T-cell (primary cell): ENCODE data around the gene GLIS1. TPM values are rescaled to one million over a fixed set of nuclear protein-coding genes. Genes with fewer than 3 reads are reported as not detected.

Experiments
- ATAC-seq, 4 experiments: fragments of 200-7000 bp in 3 of 4; fragments of 150-1000 bp in 1 of 4; cut with Tn5 transposase; replicated peaks in 1 of 4; 1 replicate in 3 of 4; 2 replicates in 1 of 4; pipeline ENCODE4 v1.10.0; 2021; ENCODE audit warnings: moderate library complexity in 3 of 4, mild to moderate bottlenecking in 2 of 4, moderate number of reproducible peaks in 1 of 4
- CTCF ChIA-PET, 2 donors: fragments of 300-600 bp; sonication (Branson Sonifier 250); formaldehyde crosslinking; loops; one replicate each; lab custom pipeline; 2022; ENCODE audit warnings: antibody characterized with exemption in 2 of 2; lab: Charles Lee
- POLR2A ChIA-PET, 2 donors: fragments of 300-600 bp; sonication (Branson Sonifier 250); formaldehyde crosslinking; loops; one replicate each; lab custom pipeline; 2022; ENCODE audit warnings: antibody characterized with exemption in 2 of 2; lab: Charles Lee
- DNase-seq, 35 experiments: peaks; one replicate each; pipeline versions ENCODE4 v3.0.0 to v3.0.0-alpha.2; 2013 to 2023
- H3K27ac ChIP-seq: one replicate; pipeline ENCODE4 v1.5.1; 2013; ENCODE audit warnings: low read length
- H3K27me3 ChIP-seq, 2 experiments: replicated peaks in 1 of 2; 1 replicate in 1 of 2; 2 replicates in 1 of 2; pipeline versions ENCODE4 v1.6.1 to v1.7.0; 2013; ENCODE audit warnings: low read length in 1 of 2, mixed read lengths in 1 of 2; ENCODE audit not compliant: control insufficient read depth in 2 of 2, insufficient read depth in 2 of 2; ENCODE audit errors: extremely low read depth in 1 of 2
- H3K36me3 ChIP-seq, 2 donors: 1 replicate in 1 of 2; 2 replicates in 1 of 2; pipeline versions ENCODE4 v1.6.1 to v1.7.0; 2013; ENCODE audit warnings: low read length in 1 of 2; ENCODE audit not compliant: control insufficient read depth in 2 of 2, insufficient read depth in 1 of 2; ENCODE audit errors: extremely low read depth in 1 of 2
- H3K4me1 ChIP-seq, 2 experiments: 1 replicate in 1 of 2; 2 replicates in 1 of 2; pipeline versions ENCODE4 v1.6.1 to v1.7.0; 2013; ENCODE audit warnings: low read length in 2 of 2, mixed read lengths in 1 of 2; ENCODE audit not compliant: insufficient read depth in 2 of 2, control insufficient read depth in 1 of 2; ENCODE audit errors: extremely low read depth in 1 of 2
- H3K4me3 ChIP-seq, 2 donors: 1 replicate in 1 of 2; 2 replicates in 1 of 2; pipeline versions ENCODE4 v1.5.1 to v1.7.0; 2013; ENCODE audit warnings: mild to moderate bottlenecking in 2 of 2, low read length in 1 of 2, moderate library complexity in 1 of 2; ENCODE audit not compliant: control insufficient read depth in 1 of 2; ENCODE audit errors: extremely low read depth in 1 of 2
- H3K9me3 ChIP-seq: 2 replicates; pipeline ENCODE4 v1.7.0; 2013
- H3K27ac Mint-ChIP-seq, 2 donors: one replicate each; pipeline ENCODE4 v1.8.0; 2020 to 2021; ENCODE audit warnings: mild to moderate bottlenecking in 2 of 2, mixed read lengths in 2 of 2
- H3K27me3 Mint-ChIP-seq, 2 donors: one replicate each; pipeline ENCODE4 v1.8.0; 2021 to 2022; ENCODE audit warnings: mixed read lengths in 2 of 2
- H3K36me3 Mint-ChIP-seq: one replicate; pipeline ENCODE4 v1.8.0; 2021; ENCODE audit warnings: mixed read lengths
- H3K4me1 Mint-ChIP-seq, 3 donors: one replicate each; pipeline ENCODE4 v1.8.0; 2020 to 2022; ENCODE audit warnings: mixed read lengths in 3 of 3, mild to moderate bottlenecking in 1 of 3
- H3K4me3 Mint-ChIP-seq, 3 donors: one replicate each; pipeline ENCODE4 v1.8.0; 2020 to 2022; ENCODE audit warnings: mild to moderate bottlenecking in 3 of 3, mixed read lengths in 3 of 3, moderate library complexity in 3 of 3
- H3K9me3 Mint-ChIP-seq, 3 donors: one replicate each; pipeline ENCODE4 v1.8.0; 2020 to 2022; ENCODE audit warnings: mixed read lengths in 3 of 3
- WGBS: methylation state at CpG from one replicate; pipeline ENCODE4 v1.1.5; 2013; ENCODE audit warnings: missing lambda C conversion rate; ENCODE audit not compliant: insufficient coverage; 5-methylcytosine and 5-hydroxymethylcytosine counted together
- total RNA-seq, 35 experiments: library from RNA in 6 of 35; stranded (reverse) in 6 of 35; fragments of 120-200 nt in 1 of 35; gene quantifications; one replicate each; pipeline versions ENCODE4 v1.2.1 to v1.2.4 and lab custom pipeline; 2013 to 2026

The GLIS1 gene
- total RNA-seq, 5 donors from 2014 or later (not counting 1 experiment from before 2014, with no cell fraction given): not detected

GRCh38 chr1:53654216-53655210, 84.5 kb downstream of the GLIS1 start:
- DNase-seq (no peak), ATAC-seq (no peak)
- Histone ChIP-seq H3K4me3 (no peak overlapping the region), H3K36me3 (no peaks in the 10 kb centered on the region), H3K27ac (no peak overlapping the region), H3K9me3 (no peaks in the 10 kb centered on the region), H3K27me3 (peaks cover 0 to 33% of the 10 kb centered on the region in 2 experiments), H3K4me1 (no peaks in the 10 kb centered on the region)
- H3K4me1 Mint-ChIP-seq: no peaks in the 10 kb centered on the region
- ChIA-PET POLR2A (no interaction called here), CTCF (no interaction called here)
- no peak overlapping the region for H3K4me3 Mint-ChIP-seq
- peaks cover 15 to 22% of the 10 kb centered on the region in 2 donors for H3K27me3 Mint-ChIP-seq
- peak overlapping the region in 1 of 2 donors; percentile 19 for H3K27ac Mint-ChIP-seq
- WGBS: 78% methylated on average over 16 of the region's 27 CpGs
- no peaks in the 10 kb centered on the region for H3K9me3 Mint-ChIP-seq
- H3K36me3 Mint-ChIP-seq: no peaks in the 10 kb centered on the region

GRCh38 chr1:53653631-53654030, 85.3 kb downstream of the GLIS1 start:
- Mint-ChIP-seq H3K27ac (no peak overlapping the region), H3K4me1 (no peaks in the 10 kb centered on the region), H3K36me3 (no peaks in the 10 kb centered on the region), H3K9me3 (no peaks in the 10 kb centered on the region), H3K4me3 (no peak overlapping the region), H3K27me3 (peaks cover 15 to 22% of the 10 kb centered on the region in 2 donors)
- ATAC-seq (no peak), DNase-seq (no peak)
- WGBS: 100% methylated on average over 1 of the region's 5 CpGs
- no peaks in the 10 kb centered on the region for H3K36me3 ChIP-seq
- peaks cover 0 to 29% of the 10 kb centered on the region in 2 experiments for H3K27me3 ChIP-seq
- no peaks in the 10 kb centered on the region for H3K9me3 ChIP-seq
- no peak overlapping the region for H3K4me3 ChIP-seq
- H3K27ac ChIP-seq: no peak overlapping the region
- ChIA-PET CTCF (no interaction called here), POLR2A (no interaction called here)
- no peaks in the 10 kb centered on the region for H3K4me1 ChIP-seq

- H3K27me3 ChIP-seq: peaks cover 0 to 26% of the 10 kb centered on the region in 2 experiments
- H3K4me3 ChIP-seq: no peak overlapping the region
- H3K36me3 Mint-ChIP-seq: no peaks in the 10 kb centered on the region
- 58% methylated on average over 7 of the region's 7 CpGs for WGBS
- no peak overlapping the region for H3K4me3 Mint-ChIP-seq
- no peaks in the 10 kb centered on the region for H3K36me3 ChIP-seq
- no peaks in the 10 kb centered on the region for H3K4me1 ChIP-seq
- DNase-seq (no peak), ATAC-seq (no peak)
- H3K27ac Mint-ChIP-seq: no peak overlapping the region
- POLR2A ChIA-PET: no interaction called here
- CTCF ChIA-PET: no interaction called here
- no peak overlapping the region for H3K27ac ChIP-seq
- H3K4me1 Mint-ChIP-seq: no peaks in the 10 kb centered on the region
- H3K9me3 Mint-ChIP-seq: no peaks in the 10 kb centered on the region
- H3K9me3 ChIP-seq: no peaks in the 10 kb centered on the region
- H3K27me3 Mint-ChIP-seq: peaks cover 15 to 21% of the 10 kb centered on the region in 2 donors
Observed at GRCh38 chr1:53653200-53653575, 85.8 kb downstream of the GLIS1 start.

- Histone ChIP-seq H3K9me3 (no peaks in the 10 kb centered on the region), H3K27me3 (peaks cover 0 to 23% of the 10 kb centered on the region in 2 experiments), H3K36me3 (no peaks in the 10 kb centered on the region), H3K27ac (no peak overlapping the region), H3K4me1 (no peaks in the 10 kb centered on the region), H3K4me3 (no peak overlapping the region)
- ChIA-PET POLR2A (no interaction called here), CTCF (no interaction called here)
- Mint-ChIP-seq H3K36me3 (no peaks in the 10 kb centered on the region), H3K27me3 (peaks cover 15 to 19% of the 10 kb centered on the region in 2 donors), H3K4me1 (no peaks in the 10 kb centered on the region), H3K9me3 (no peaks in the 10 kb centered on the region), H3K27ac (no peak overlapping the region), H3K4me3 (no peak overlapping the region)
- ATAC-seq (no peak), DNase-seq (no peak)
- 50% methylated on average over 2 of the region's 7 CpGs for WGBS
Observed at GRCh38 chr1:53652441-53653199, 86.3 kb downstream of the GLIS1 start.

- ATAC-seq: no peak
- WGBS: no CpG with 5 or more reads among the region's 1 CpG
- no peaks in the 10 kb centered on the region for H3K9me3 ChIP-seq
- no peak for DNase-seq
- no peak overlapping the region for H3K27ac ChIP-seq
- H3K4me1 ChIP-seq: no peaks in the 10 kb centered on the region
- Mint-ChIP-seq H3K27ac (no peak overlapping the region), H3K9me3 (no peaks in the 10 kb centered on the region), H3K4me1 (no peaks in the 10 kb centered on the region), H3K36me3 (no peaks in the 10 kb centered on the region), H3K27me3 (peaks cover 11 to 17% of the 10 kb centered on the region in 2 donors), H3K4me3 (no peak overlapping the region)
- H3K4me3 ChIP-seq: no peak overlapping the region
- peaks cover 0 to 14% of the 10 kb centered on the region in 2 experiments for H3K27me3 ChIP-seq
- H3K36me3 ChIP-seq: no peaks in the 10 kb centered on the region
- ChIA-PET CTCF (interaction anchor here in 1 of 2 donors (0.6 kb wide), 1 partner anchor 269 kb away, joined by 3 read pairs; no protein-coding TSS in a partner anchor), POLR2A (no interaction called here)
Observed at GRCh38 chr1:53651356-53651755, 87.6 kb downstream of the GLIS1 start.

- Histone ChIP-seq H3K36me3 (no peaks in the 10 kb centered on the region), H3K27ac (no peak overlapping the region), H3K4me1 (no peaks in the 10 kb centered on the region), H3K9me3 (no peaks in the 10 kb centered on the region), H3K4me3 (no peak overlapping the region), H3K27me3 (peaks cover 0 to 11% of the 10 kb centered on the region in 2 experiments)
- Mint-ChIP-seq H3K9me3 (no peaks in the 10 kb centered on the region), H3K27ac (no peak overlapping the region), H3K4me1 (no peaks in the 10 kb centered on the region), H3K27me3 (peaks cover 0 to 10% of the 10 kb centered on the region in 2 donors), H3K4me3 (no peak overlapping the region), H3K36me3 (no peaks in the 10 kb centered on the region)
- DNase-seq: no peak
- ATAC-seq: no peak
- POLR2A ChIA-PET: no interaction called here
- WGBS: 90% methylated on average over 3 of the region's 7 CpGs
- CTCF ChIA-PET: no interaction called here
Observed at GRCh38 chr1:53648516-53648915, 90.4 kb downstream of the GLIS1 start.
